NCI-H526 treated with DMSO at 0.1 percent for 48 hours (cell line): Measurements from ENCODE around the gene CDK14.
"Not testable (repeated sequence)": the region's sequence is repeated elsewhere in the genome, so short reads cannot be mapped to it uniquely, and the experiment has no call there.

Experiments
- DNase-seq: peaks from one replicate; lab custom pipeline; 2025; lab: John Stamatoyannopoulos, UW

The CDK14 gene

GRCh38 chr7:90631502-90631901, 35.4 kb downstream of the CDK14 start:
- no peak for DNase-seq

GRCh38 chr7:90639683-90640082, 43.6 kb downstream of the CDK14 start:
- not testable (repeated sequence) for DNase-seq

GRCh38 chr7:90642978-90643377, 46.9 kb downstream of the CDK14 start:
- DNase-seq: no peak

GRCh38 chr7:90645784-90646183, 49.7 kb downstream of the CDK14 start:
- DNase-seq: no peak

GRCh38 chr7:90648107-90648506, 52.0 kb downstream of the CDK14 start:
- DNase-seq: no peak

GRCh38 chr7:90648834-90649233, 52.7 kb downstream of the CDK14 start:
- DNase-seq: no peak

- DNase-seq: no peak
These were observed 58.8 kb downstream of the CDK14 start for GRCh38 chr7:90654718-90655427.

GRCh38 chr7:90655566-90655965, 59.4 kb downstream of the CDK14 start:
- DNase-seq: no peak

- DNase-seq: no peak
These were observed 61.4 kb downstream of the CDK14 start for GRCh38 chr7:90657481-90657880.

- DNase-seq: no peak
These were observed 64.0 kb downstream of the CDK14 start for GRCh38 chr7:90660100-90660499.

- no peak for DNase-seq
These were observed 64.7 kb downstream of the CDK14 start for GRCh38 chr7:90660819-90661218.

- DNase-seq: no peak
These were observed 65.4 kb downstream of the CDK14 start for GRCh38 chr7:90661290-90662151.

GRCh38 chr7:90663176-90663575, 67.1 kb downstream of the CDK14 start:
- no peak for DNase-seq

- DNase-seq: no peak
These were observed 70.1 kb downstream of the CDK14 start for GRCh38 chr7:90666186-90666585.

- DNase-seq: no peak
These were observed 72.9 kb downstream of the CDK14 start for GRCh38 chr7:90668992-90669391.

- no peak for DNase-seq
These were observed 73.4 kb downstream of the CDK14 start for GRCh38 chr7:90669492-90669891.

GRCh38 chr7:90671571-90671970, 75.5 kb downstream of the CDK14 start:
- DNase-seq: peak; percentile 47

GRCh38 chr7:90672210-90672609, 76.1 kb downstream of the CDK14 start:
- peak; percentile 24 for DNase-seq

GRCh38 chr7:90674625-90675024, 78.5 kb downstream of the CDK14 start:
- DNase-seq: no peak

- DNase-seq: no peak
These were observed 79.9 kb downstream of the CDK14 start for GRCh38 chr7:90675982-90676381.

GRCh38 chr7:90677486-90678404, 81.6 kb downstream of the CDK14 start:
- DNase-seq: no peak

- no peak for DNase-seq
These were observed 82.9 kb downstream of the CDK14 start for GRCh38 chr7:90678986-90679385.
